Gastrocnemius medialis (tissue), 4 donors: ENCODE results near the gene YTHDC2. TPM values are rescaled to one million over a fixed set of nuclear protein-coding genes. Genes with fewer than 3 reads are reported as not detected.

ENCODE experiments used
- ATAC-seq, 2 donors: fragments of 150-250 bp; one replicate each; pipeline ENCODE4 v1.9.1; 2016
- DNase-seq, 2 donors: peaks; one replicate each; pipeline ENCODE4 v3.0.0-alpha.2; 2019
- H3K27ac ChIP-seq, 4 donors: fragments of 200-600 bp; sonication (generic); 1 replicate in 1 of 4; 2 replicates in 3 of 4; pipeline ENCODE4 v1.5.1; 2016 to 2018; ENCODE audit warnings: mild to moderate bottlenecking in 2 of 4, moderate library complexity in 1 of 4
- H3K27me3 ChIP-seq, 3 donors: fragments of 200-600 bp; sonication (generic) in 2 of 3; 1 replicate in 1 of 3; 2 replicates in 2 of 3; pipeline versions ENCODE4 v1.5.1 to v1.6.0; 2016 to 2019; ENCODE audit warnings: mild to moderate bottlenecking in 1 of 3, moderate library complexity in 1 of 3
- H3K36me3 ChIP-seq, 2 donors: fragments of 200-600 bp; sonication (generic) in 1 of 2; one replicate each; pipeline ENCODE4 v1.5.1; 2017 to 2018
- H3K4me1 ChIP-seq, 2 donors: fragments of 200-600 bp; sonication (generic) in 1 of 2; one replicate each; pipeline ENCODE4 v1.5.1; 2016 to 2017; ENCODE audit warnings: mild to moderate bottlenecking in 2 of 2
- H3K4me3 ChIP-seq, 4 donors: fragments of 200-600 bp; sonication (generic) in 3 of 4; 1 replicate in 1 of 4; 2 replicates in 3 of 4; pipeline ENCODE4 v1.5.1; 2016 to 2019; ENCODE audit warnings: mild to moderate bottlenecking in 2 of 4
- H3K9me3 ChIP-seq, 3 donors: fragments of 200-600 bp; sonication (generic) in 2 of 3; 1 replicate in 1 of 3; 2 replicates in 2 of 3; pipeline ENCODE4 v1.5.1; 2016 to 2019
- POLR2A ChIP-seq, 2 donors: fragments of 450-650 bp; IDR thresholded peaks; one replicate each; pipeline ENCODE4 v1.6.1; 2017; ENCODE audit warnings: antibody characterized with exemption in 2 of 2, mild to moderate bottlenecking in 2 of 2, moderate library complexity in 2 of 2
- in situ Hi-C, 4 donors: fragments of 200-750 bp; cut with MboI; loops; one replicate each; pipeline versions ENCODE4 v1.15.0 to v1.8.0; 2017; ENCODE audit warnings: low sequenced_read_pairs in 4 of 4
- intact Hi-C: fragments of 100-400 bp; cut with DNase I; formaldehyde crosslinking; loops from one replicate; pipeline ENCODE4 v1.15.1; 2023; ENCODE audit warnings: low total_unique reads
- total RNA-seq, 4 donors: library from RNA; depleted of rRNA; stranded (reverse); fragments of >200 nt; gene quantifications; one replicate each; pipeline versions ENCODE4 v1.1.0 to v1.2.3, GENCODE V29; 2016
- TF ChIP-seq, protein P1 (sequence below), 5 experiments: fragments of 450-650 bp in 3 of 5; fragments of 200-600 bp in 2 of 5; sonication (generic) in 2 of 5; IDR thresholded peaks in 4 of 5; conservative IDR thresholded peaks in 1 of 5; 1 replicate in 4 of 5; 2 replicates in 1 of 5; pipeline ENCODE4 v1.5.1; 2016 to 2019; ENCODE audit warnings: antibody characterized with exemption in 5 of 5, mild to moderate bottlenecking in 3 of 5, moderate library complexity in 3 of 5

YTHDC2 gene
- total RNA-seq, 4 donors from 2014 or later: 9.0 to 22.7 (median 15.3) TPM

DNA sequence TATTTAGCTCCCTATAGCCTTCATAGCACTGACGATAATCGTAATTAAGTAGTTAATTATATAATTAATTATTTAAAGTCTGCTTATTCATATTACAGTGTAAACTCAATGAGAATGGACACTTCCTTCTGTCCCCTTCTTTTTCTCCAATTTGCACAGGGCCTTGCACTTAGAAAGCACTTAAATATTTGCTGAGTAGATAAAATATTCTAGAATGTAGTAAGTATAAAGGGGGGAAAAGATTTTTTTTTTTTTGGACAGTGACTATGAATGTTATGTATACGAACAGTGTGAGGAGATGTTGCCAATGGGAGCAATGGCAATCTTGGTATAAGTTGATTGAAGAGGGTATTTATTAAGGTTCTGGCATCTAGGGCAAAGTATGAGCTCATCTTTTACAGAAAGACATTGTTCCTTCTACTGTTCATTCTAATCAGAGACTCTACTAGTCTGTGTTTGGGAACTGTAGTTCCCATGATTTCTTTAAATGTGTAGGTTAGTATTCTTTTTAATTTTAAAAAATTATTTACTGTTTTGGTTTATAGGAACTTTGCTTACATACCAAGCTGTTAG is 49.4 kb downstream of the YTHDC2 start:
- H3K27me3 ChIP-seq: no peaks in the 10 kb centered on the region
- H3K36me3 ChIP-seq: peaks cover 0 to 84% of the 10 kb centered on the region in 2 donors
- no peak for TF ChIP-seq POLR2A (IDR thresholded peaks at IDR 0.05)
- TF ChIP-seq, protein P1, sequence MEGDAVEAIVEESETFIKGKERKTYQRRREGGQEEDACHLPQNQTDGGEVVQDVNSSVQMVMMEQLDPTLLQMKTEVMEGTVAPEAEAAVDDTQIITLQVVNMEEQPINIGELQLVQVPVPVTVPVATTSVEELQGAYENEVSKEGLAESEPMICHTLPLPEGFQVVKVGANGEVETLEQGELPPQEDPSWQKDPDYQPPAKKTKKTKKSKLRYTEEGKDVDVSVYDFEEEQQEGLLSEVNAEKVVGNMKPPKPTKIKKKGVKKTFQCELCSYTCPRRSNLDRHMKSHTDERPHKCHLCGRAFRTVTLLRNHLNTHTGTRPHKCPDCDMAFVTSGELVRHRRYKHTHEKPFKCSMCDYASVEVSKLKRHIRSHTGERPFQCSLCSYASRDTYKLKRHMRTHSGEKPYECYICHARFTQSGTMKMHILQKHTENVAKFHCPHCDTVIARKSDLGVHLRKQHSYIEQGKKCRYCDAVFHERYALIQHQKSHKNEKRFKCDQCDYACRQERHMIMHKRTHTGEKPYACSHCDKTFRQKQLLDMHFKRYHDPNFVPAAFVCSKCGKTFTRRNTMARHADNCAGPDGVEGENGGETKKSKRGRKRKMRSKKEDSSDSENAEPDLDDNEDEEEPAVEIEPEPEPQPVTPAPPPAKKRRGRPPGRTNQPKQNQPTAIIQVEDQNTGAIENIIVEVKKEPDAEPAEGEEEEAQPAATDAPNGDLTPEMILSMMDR (IDR thresholded peaks at IDR 0.05 in 4 of 5, conservative IDR thresholded peaks at IDR 0.05 in 1 of 5): no peak
- DNase-seq (no peak), ATAC-seq (no peak)
- no peaks in the 10 kb centered on the region for H3K9me3 ChIP-seq
- H3K4me1 ChIP-seq: no peaks in the 10 kb centered on the region
- no peak overlapping the region for H3K27ac ChIP-seq
- H3K4me3 ChIP-seq: no peak overlapping the region
- in situ Hi-C loops: no loop called here
- intact Hi-C loops: no loop called here

DNA sequence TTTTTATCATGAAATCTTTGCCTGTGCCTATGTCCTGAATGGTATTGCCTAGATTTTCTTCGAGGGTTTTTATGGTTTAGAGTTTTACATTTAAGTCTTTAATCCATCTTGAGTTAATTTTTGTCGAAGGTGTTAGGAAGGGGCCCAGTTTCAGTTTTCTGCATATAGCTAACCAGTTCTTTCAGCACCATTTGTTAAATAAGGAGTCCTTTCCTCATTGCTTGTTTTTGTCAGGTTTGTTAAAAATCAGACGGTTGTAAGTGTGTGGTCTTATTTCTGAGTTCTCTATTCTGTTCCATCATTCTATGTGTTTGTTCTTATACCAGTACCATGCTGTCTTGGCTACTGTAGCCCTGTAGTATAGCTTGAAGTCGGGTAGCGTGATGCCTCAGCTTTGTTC is 55.9 kb downstream of the YTHDC2 start:
- H3K4me3 ChIP-seq: no peak overlapping the region
- peaks cover 0 to 61% of the 10 kb centered on the region in 2 donors for H3K36me3 ChIP-seq
- no peak for TF ChIP-seq POLR2A (IDR thresholded peaks at IDR 0.05)
- TF ChIP-seq, protein P1 (IDR thresholded peaks at IDR 0.05 in 4 of 5, conservative IDR thresholded peaks at IDR 0.05 in 1 of 5): no peak
- H3K9me3 ChIP-seq: no peaks in the 10 kb centered on the region
- H3K27ac ChIP-seq: no peak overlapping the region
- intact Hi-C loops (no loop called here), in situ Hi-C loops (no loop called here)
- H3K27me3 ChIP-seq: no peaks in the 10 kb centered on the region
- ATAC-seq: no peak
- DNase-seq: no peak
- no peaks in the 10 kb centered on the region for H3K4me1 ChIP-seq

GRCh38 chr5:113572716-113573115 is 59.2 kb downstream of the YTHDC2 start:
- in situ Hi-C loops: no loop called here

GRCh38 chr5:113574417-113574816 is 60.9 kb downstream of the YTHDC2 start:
- in situ Hi-C loops (no loop called here), intact Hi-C loops (no loop called here)
- no peak for TF ChIP-seq POLR2A (IDR thresholded peaks at IDR 0.05)
- TF ChIP-seq, protein P1 (IDR thresholded peaks at IDR 0.05 in 4 of 5, conservative IDR thresholded peaks at IDR 0.05 in 1 of 5): no peak
- Histone ChIP-seq H3K36me3 (peaks cover 0 to 24% of the 10 kb centered on the region in 2 donors), H3K9me3 (no peaks in the 10 kb centered on the region), H3K27ac (no peak overlapping the region), H3K27me3 (no peaks in the 10 kb centered on the region), H3K4me1 (no peaks in the 10 kb centered on the region), H3K4me3 (no peak overlapping the region)
- ATAC-seq (no peak), DNase-seq (no peak)

More at GRCh38 chr5:113572716-113573115, 59.2 kb downstream of the YTHDC2 start:
- H3K27ac ChIP-seq: no peak overlapping the region
- no peaks in the 10 kb centered on the region for H3K27me3 ChIP-seq
- H3K9me3 ChIP-seq: no peaks in the 10 kb centered on the region
- H3K4me1 ChIP-seq: no peaks in the 10 kb centered on the region
- no peak overlapping the region for H3K4me3 ChIP-seq
- no peak for ATAC-seq
- DNase-seq: no peak
- TF ChIP-seq POLR2A (IDR thresholded peaks at IDR 0.05): no peak
- TF ChIP-seq, protein P1 (IDR thresholded peaks at IDR 0.05 in 4 of 5, conservative IDR thresholded peaks at IDR 0.05 in 1 of 5): no peak
- peaks cover 0 to 39% of the 10 kb centered on the region in 2 donors for H3K36me3 ChIP-seq
- intact Hi-C loops: no loop called here

GRCh38 chr5:113575074-113575473 is 61.6 kb downstream of the YTHDC2 start:
- Histone ChIP-seq H3K27me3 (no peaks in the 10 kb centered on the region), H3K27ac (no peak overlapping the region), H3K9me3 (no peaks in the 10 kb centered on the region), H3K4me3 (no peak overlapping the region), H3K4me1 (no peaks in the 10 kb centered on the region), H3K36me3 (peaks cover 0 to 26% of the 10 kb centered on the region in 2 donors)
- no peak for DNase-seq
- in situ Hi-C loops (loop anchor here in 1 of 4 donors (25.0 kb wide), 1 partner anchor 588 kb away; the partner anchor contains the start of gene DCP2), intact Hi-C loops (no loop called here)
- ATAC-seq: no peak
- TF ChIP-seq POLR2A (IDR thresholded peaks at IDR 0.05): no peak
- TF ChIP-seq, protein P1 (IDR thresholded peaks at IDR 0.05 in 4 of 5, conservative IDR thresholded peaks at IDR 0.05 in 1 of 5): no peak
